ENCODE results near the gene THSD4.

DNA sequence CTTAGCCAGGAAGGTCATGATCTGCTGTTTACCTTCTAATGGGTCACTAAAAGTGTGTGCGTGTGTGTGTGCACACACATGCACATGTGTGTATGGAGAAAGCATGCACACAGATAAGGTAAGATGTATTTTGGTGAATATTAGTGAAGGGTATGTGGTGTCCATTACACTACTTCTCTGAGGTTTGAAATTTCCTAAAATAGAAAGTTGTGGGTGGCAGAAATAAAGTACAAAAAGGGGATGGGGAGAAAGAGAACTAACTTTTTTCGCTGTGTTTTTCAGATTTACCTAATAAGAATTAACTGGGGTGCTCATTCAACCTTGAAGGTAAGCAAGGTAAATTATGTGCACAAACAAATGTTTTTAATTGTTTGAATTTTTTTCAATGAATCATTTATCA, 670.7 kb downstream of the THSD4 start:
- TF ChIP-seq, protein P1, sequence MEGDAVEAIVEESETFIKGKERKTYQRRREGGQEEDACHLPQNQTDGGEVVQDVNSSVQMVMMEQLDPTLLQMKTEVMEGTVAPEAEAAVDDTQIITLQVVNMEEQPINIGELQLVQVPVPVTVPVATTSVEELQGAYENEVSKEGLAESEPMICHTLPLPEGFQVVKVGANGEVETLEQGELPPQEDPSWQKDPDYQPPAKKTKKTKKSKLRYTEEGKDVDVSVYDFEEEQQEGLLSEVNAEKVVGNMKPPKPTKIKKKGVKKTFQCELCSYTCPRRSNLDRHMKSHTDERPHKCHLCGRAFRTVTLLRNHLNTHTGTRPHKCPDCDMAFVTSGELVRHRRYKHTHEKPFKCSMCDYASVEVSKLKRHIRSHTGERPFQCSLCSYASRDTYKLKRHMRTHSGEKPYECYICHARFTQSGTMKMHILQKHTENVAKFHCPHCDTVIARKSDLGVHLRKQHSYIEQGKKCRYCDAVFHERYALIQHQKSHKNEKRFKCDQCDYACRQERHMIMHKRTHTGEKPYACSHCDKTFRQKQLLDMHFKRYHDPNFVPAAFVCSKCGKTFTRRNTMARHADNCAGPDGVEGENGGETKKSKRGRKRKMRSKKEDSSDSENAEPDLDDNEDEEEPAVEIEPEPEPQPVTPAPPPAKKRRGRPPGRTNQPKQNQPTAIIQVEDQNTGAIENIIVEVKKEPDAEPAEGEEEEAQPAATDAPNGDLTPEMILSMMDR (IDR thresholded peaks at IDR 0.05; ENCODE audit: insufficient read depth, low read length), result no peak
- TF ChIP-seq POLR2AphosphoS5 (IDR thresholded peaks at IDR 0.05; ENCODE audit: low read depth) (no peak), GABPA (IDR thresholded peaks at IDR 0.05; ENCODE audit: low read depth) (no peak)
- TF ChIP-seq, protein P2, sequence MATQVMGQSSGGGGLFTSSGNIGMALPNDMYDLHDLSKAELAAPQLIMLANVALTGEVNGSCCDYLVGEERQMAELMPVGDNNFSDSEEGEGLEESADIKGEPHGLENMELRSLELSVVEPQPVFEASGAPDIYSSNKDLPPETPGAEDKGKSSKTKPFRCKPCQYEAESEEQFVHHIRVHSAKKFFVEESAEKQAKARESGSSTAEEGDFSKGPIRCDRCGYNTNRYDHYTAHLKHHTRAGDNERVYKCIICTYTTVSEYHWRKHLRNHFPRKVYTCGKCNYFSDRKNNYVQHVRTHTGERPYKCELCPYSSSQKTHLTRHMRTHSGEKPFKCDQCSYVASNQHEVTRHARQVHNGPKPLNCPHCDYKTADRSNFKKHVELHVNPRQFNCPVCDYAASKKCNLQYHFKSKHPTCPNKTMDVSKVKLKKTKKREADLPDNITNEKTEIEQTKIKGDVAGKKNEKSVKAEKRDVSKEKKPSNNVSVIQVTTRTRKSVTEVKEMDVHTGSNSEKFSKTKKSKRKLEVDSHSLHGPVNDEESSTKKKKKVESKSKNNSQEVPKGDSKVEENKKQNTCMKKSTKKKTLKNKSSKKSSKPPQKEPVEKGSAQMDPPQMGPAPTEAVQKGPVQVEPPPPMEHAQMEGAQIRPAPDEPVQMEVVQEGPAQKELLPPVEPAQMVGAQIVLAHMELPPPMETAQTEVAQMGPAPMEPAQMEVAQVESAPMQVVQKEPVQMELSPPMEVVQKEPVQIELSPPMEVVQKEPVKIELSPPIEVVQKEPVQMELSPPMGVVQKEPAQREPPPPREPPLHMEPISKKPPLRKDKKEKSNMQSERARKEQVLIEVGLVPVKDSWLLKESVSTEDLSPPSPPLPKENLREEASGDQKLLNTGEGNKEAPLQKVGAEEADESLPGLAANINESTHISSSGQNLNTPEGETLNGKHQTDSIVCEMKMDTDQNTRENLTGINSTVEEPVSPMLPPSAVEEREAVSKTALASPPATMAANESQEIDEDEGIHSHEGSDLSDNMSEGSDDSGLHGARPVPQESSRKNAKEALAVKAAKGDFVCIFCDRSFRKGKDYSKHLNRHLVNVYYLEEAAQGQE (IDR thresholded peaks at IDR 0.05; ENCODE audit: insufficient replicate concordance, low read depth), result no peak

Data from HL-60 (cell line).